ENCODE results near the gene CRCP.

- TF ChIP-seq CTCF (optimal IDR thresholded peaks at IDR 0.05 in 1 of 3, IDR thresholded peaks at IDR 0.05 in 1 of 3, conservative IDR thresholded peaks at IDR 0.05 in 1 of 3; ENCODE audit: extremely low read depth in 1 of 3, insufficient read depth in 2 of 3, low read length in 3 of 3) (no peak), EZH2 (IDR thresholded peaks at IDR 0.05; ENCODE audit: low read length) (no peak)
These were observed 75.8 kb downstream of the CRCP start for GRCh38 chr7:66190504-66190857.

All from keratinocyte (primary cell).